K562 (cell line): ENCODE measurements around the gene CDCP1. TPM values are rescaled to one million over a fixed set of nuclear protein-coding genes. Genes with fewer than 3 reads are reported as not detected.

ENCODE experiments used
- AFF1 ChIP-seq, 2 experiments: fragments of 450-650 bp; IDR thresholded peaks; 2 replicates each; pipeline ENCODE4 v1.6.1; 2018; ENCODE audit warnings: mild to moderate bottlenecking in 2 of 2, low read depth in 1 of 2; ENCODE audit not compliant: partially characterized antibody in 2 of 2
- DPF2 ChIP-seq: fragments of 450-650 bp; IDR thresholded peaks from 2 replicates; pipeline ENCODE4 v1.6.1; 2016
- ETS1 ChIP-seq: conservative IDR thresholded peaks from 2 replicates; pipeline ENCODE4 v1.6.1; 2011; ENCODE audit warnings: low read depth, mild to moderate bottlenecking, low read length; ENCODE audit not compliant: control insufficient read depth
- HNRNPK ChIP-seq: fragments of 200-400 bp; formaldehyde crosslinking; IDR thresholded peaks from one replicate; pipeline ENCODE4 v1.6.1; 2018; ENCODE audit warnings: mild to moderate bottlenecking, low read depth, low read length; ENCODE audit not compliant: poor library complexity, severe bottlenecking
- IRF1 ChIP-seq: sonication (generic); formaldehyde crosslinking; IDR thresholded peaks from 2 replicates; pipeline ENCODE4 v1.8.0; 2022; ENCODE audit warnings: missing genetic modification reagents, mild to moderate bottlenecking, borderline replicate concordance
- IRF2 ChIP-seq: sonication (generic); formaldehyde crosslinking; IDR thresholded peaks from 2 replicates; pipeline ENCODE4 v1.8.1; 2022; ENCODE audit warnings: mild to moderate bottlenecking, missing genetic modification reagents
- KLF1 ChIP-seq: fragments of 450-650 bp; IDR thresholded peaks from 2 replicates; pipeline ENCODE4 v1.6.1; 2016; ENCODE audit warnings: missing genetic modification characterization, missing compliant biosample characterization
- NKRF ChIP-seq: fragments of 450-650 bp; IDR thresholded peaks from 2 replicates; pipeline ENCODE4 v1.6.1; 2016; ENCODE audit warnings: borderline replicate concordance
- NR2C1 ChIP-seq, 2 experiments: fragments of 450-650 bp; IDR thresholded peaks; 2 replicates each; pipeline ENCODE4 v1.6.1; 2017; ENCODE audit warnings: mild to moderate bottlenecking in 2 of 2, antibody characterized with exemption in 1 of 2, inconsistent platforms in 1 of 2, missing compliant biosample characterization in 1 of 2, missing genetic modification characterization in 1 of 2
- NUFIP1 ChIP-seq: fragments of 450-650 bp; IDR thresholded peaks from 2 replicates; pipeline ENCODE4 v1.6.1; 2018; ENCODE audit not compliant: partially characterized antibody
- PKNOX1 ChIP-seq: fragments of 450-650 bp; IDR thresholded peaks from 2 replicates; pipeline ENCODE4 v1.6.1; 2016
- RAD21 ChIP-seq, 2 experiments: fragments of 250-450 bp in 1 of 2; fragments of 450-650 bp in 1 of 2; sonication (Bioruptor Pico) in 1 of 2; formaldehyde crosslinking in 1 of 2; IDR thresholded peaks in 1 of 2; conservative IDR thresholded peaks in 1 of 2; 2 replicates each; pipeline versions ENCODE4 v1.4.0 to v1.8.0; 2020 to 2022; ENCODE audit warnings: mild to moderate bottlenecking in 2 of 2, moderate library complexity in 1 of 2
- polyA plus RNA-seq, 8 experiments: library from polyadenylated mRNA; depleted of rRNA in 4 of 8; stranded (reverse) in 5 of 8; unstranded in 3 of 8; fragments of >200 nt; fragmentation: Nextera tagmentation in 2 of 8; fragmentation: Illumina TruSeq in 1 of 8; extraction: Ambion mirVana in 2 of 8; extraction: Trizol in 1 of 8; gene quantifications; 2 replicates each; pipeline versions ENCODE4 v1.2.1 to v1.2.3, GENCODE V29; 2011 to 2014; ENCODE audit warnings: inconsistent platforms in 1 of 8, missing spikeins in 1 of 8
- total RNA-seq, 7 experiments: library from RNA; depleted of rRNA in 6 of 7; stranded (reverse); fragments of >200 nt in 6 of 7; fragmentation: Illumina TruSeq in 2 of 7; extraction: Trizol in 2 of 7; gene quantifications; 2 replicates each; pipeline versions ENCODE4 v1.2.1 to v1.2.3, GENCODE V29; 2011 to 2021; ENCODE audit warnings: low replicate concordance in 1 of 7

The CDCP1 gene
- total and polyA plus RNA-seq, 9 of the 15 experiments (the other 6 are each of a cell fraction or from before 2014, with no cell fraction given): 3.9 to 16.4 (median 5.2) TPM

GRCh38 chr3:45104715-45105711, 41.2 kb downstream of the CDCP1 start (continued):
- TF ChIP-seq NUFIP1 (no peak), AFF1 (IDR thresholded peaks at IDR 0.05; ENCODE audit: low read depth in 1 of 2, partially characterized antibody in 2 of 2) (peak in 1 of 2 experiments; percentile 12), IRF1 (CRISPR knock-in tag) (no peak), IRF2 (CRISPR knock-in tag) (no peak), DPF2 (peak; percentile 9; the same call in 1 of the 2 replicates), NR2C1 (IDR thresholded peaks at IDR 0.05) (no peak), NR2C1 (tag; IDR thresholded peaks at IDR 0.05) (no peak; the same call in 1 of the 2 replicates), ETS1 (no peak), KLF1 (tag) (no peak), NKRF (no peak), RAD21 (CRISPR knock-in tag; conservative IDR thresholded peaks at IDR 0.05 in 1 of 2, IDR thresholded peaks at IDR 0.05 in 1 of 2) (peak in 1 of 2 experiments; percentile 16; a peak in 1 of 4 replicates), HNRNPK (no peak), PKNOX1 (no peak)
